ENCODE measurements around the gene EEIG1.

DNA sequence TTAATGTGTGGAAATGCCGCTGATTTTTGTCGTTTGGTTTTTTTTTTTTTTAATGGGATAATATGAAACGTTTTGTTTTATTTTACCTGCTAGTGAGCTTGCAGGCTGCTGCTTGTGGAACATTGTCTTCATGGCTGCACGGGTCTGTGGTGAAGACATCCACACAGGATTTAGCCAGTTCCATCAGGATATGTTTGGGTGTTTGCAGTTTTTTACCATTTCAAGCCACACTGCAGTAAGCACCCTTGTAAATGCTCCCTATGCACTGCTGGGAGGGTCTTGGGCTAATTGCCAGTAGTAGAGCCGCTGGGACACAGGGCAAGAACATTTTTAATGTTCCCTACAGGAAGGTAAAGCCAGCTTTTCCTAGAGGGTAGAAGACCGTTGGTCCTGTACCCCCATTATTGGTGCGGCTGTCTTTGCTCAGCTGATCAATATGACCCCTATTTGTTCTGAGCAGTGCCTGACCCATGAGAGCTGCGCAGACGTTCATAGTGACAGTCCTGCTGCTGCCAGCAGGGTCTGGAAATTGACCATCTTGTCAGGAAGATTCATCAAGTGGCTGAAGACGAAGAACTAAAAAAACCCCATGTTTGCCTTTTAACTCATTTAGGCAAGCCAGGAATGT is 20.5 kb upstream of the EEIG1 start:
- TF ChIP-seq, protein P1, sequence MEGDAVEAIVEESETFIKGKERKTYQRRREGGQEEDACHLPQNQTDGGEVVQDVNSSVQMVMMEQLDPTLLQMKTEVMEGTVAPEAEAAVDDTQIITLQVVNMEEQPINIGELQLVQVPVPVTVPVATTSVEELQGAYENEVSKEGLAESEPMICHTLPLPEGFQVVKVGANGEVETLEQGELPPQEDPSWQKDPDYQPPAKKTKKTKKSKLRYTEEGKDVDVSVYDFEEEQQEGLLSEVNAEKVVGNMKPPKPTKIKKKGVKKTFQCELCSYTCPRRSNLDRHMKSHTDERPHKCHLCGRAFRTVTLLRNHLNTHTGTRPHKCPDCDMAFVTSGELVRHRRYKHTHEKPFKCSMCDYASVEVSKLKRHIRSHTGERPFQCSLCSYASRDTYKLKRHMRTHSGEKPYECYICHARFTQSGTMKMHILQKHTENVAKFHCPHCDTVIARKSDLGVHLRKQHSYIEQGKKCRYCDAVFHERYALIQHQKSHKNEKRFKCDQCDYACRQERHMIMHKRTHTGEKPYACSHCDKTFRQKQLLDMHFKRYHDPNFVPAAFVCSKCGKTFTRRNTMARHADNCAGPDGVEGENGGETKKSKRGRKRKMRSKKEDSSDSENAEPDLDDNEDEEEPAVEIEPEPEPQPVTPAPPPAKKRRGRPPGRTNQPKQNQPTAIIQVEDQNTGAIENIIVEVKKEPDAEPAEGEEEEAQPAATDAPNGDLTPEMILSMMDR (conservative IDR thresholded peaks at IDR 0.05; ENCODE audit: low read length): no peak
- no peak for TF ChIP-seq EZH2phosphoT487 (IDR thresholded peaks at IDR 0.05; ENCODE audit: borderline replicate concordance)
